A673 (cell line): ENCODE data around the gene STT3A. TPM values are rescaled to one million over a fixed set of nuclear protein-coding genes. Genes with fewer than 3 reads are reported as not detected.
"Not testable (repeated sequence)": the region's sequence is repeated elsewhere in the genome, so short reads cannot be mapped to it uniquely, and the experiment has no call there.

ENCODE experiments used
- BruUV-seq: library from RNA; stranded (reverse); fragments of 400-500 nt; replicated peaks from 2 replicates; lab custom pipeline; 2021; lab: Mats Ljungman, UMichigan
- CTCF ChIA-PET: fragments of 300-600 bp; sonication (Branson Sonifier 250); formaldehyde crosslinking; loops from one replicate; lab custom pipeline; 2022; ENCODE audit warnings: antibody characterized with exemption; lab: Charles Lee
- POLR2A ChIA-PET: fragments of 300-600 bp; sonication (Branson Sonifier 250); formaldehyde crosslinking; loops from one replicate; lab custom pipeline; 2022; ENCODE audit warnings: antibody characterized with exemption; ENCODE audit not compliant: low non-redundant PET; lab: Charles Lee
- DNase-seq: peaks from one replicate; pipeline ENCODE4 v3.0.0-alpha.2; 2015; ENCODE audit warnings: low spot score
- H3K27ac ChIP-seq: fragments of 200-600 bp; sonication (generic); 2 replicates; pipeline ENCODE4 v1.5.1; 2016; ENCODE audit warnings: mixed run types, low read depth, mild to moderate bottlenecking, mixed read lengths, antibody characterized with exemption, low read length; ENCODE audit not compliant: poor library complexity, severe bottlenecking
- H3K27me3 ChIP-seq: fragments of 200-600 bp; sonication (generic); replicated peaks from 2 replicates; pipeline ENCODE4 v1.6.1; 2017; ENCODE audit warnings: mixed run types, low read depth, mild to moderate bottlenecking, mixed read lengths, antibody characterized with exemption, low read length; ENCODE audit not compliant: insufficient read depth, poor library complexity
- H3K36me3 ChIP-seq: fragments of 200-600 bp; sonication (generic); 2 replicates; pipeline ENCODE4 v1.6.1; 2016; ENCODE audit warnings: mixed run types, mild to moderate bottlenecking, mixed read lengths, antibody characterized with exemption, low read length; ENCODE audit not compliant: insufficient read depth, poor library complexity, severe bottlenecking
- H3K4me1 ChIP-seq: fragments of 200-600 bp; sonication (generic); 2 replicates; pipeline ENCODE4 v1.6.1; 2017; ENCODE audit warnings: mixed run types, mild to moderate bottlenecking, mixed read lengths, antibody characterized with exemption, low read length; ENCODE audit not compliant: insufficient read depth, poor library complexity, severe bottlenecking
- H3K4me3 ChIP-seq: fragments of 200-600 bp; sonication (generic); 2 replicates; pipeline ENCODE4 v1.5.1; 2016; ENCODE audit warnings: low read depth, mixed run types, mild to moderate bottlenecking, mixed read lengths, low read length; ENCODE audit not compliant: poor library complexity, severe bottlenecking
- H3K9me3 ChIP-seq: fragments of 200-600 bp; sonication (generic); 2 replicates; pipeline ENCODE4 v1.6.1; 2016; ENCODE audit warnings: mixed run types, low read depth, mild to moderate bottlenecking, mixed read lengths, antibody characterized with exemption, low read length; ENCODE audit not compliant: poor library complexity, severe bottlenecking
- EZH2 ChIP-seq: fragments of 200-600 bp; sonication (generic); IDR thresholded peaks from 2 replicates; pipeline ENCODE4 v1.6.1; 2017; ENCODE audit warnings: borderline replicate concordance, low read depth, mild to moderate bottlenecking, mixed read lengths, antibody characterized with exemption, low read length; ENCODE audit not compliant: poor library complexity, severe bottlenecking
- intact Hi-C: fragments of 100-400 bp; cut with micrococcal nuclease; formaldehyde crosslinking; loops from one replicate; pipeline ENCODE4 v1.10.0; 2022; ENCODE audit not compliant: unreplicated experiment
- total RNA-seq: library from RNA; stranded (reverse); gene quantifications from 2 replicates; pipeline ENCODE4 v1.2.3, GENCODE V29; 2021
- TF ChIP-seq, protein P1 (sequence below): fragments of 300-800, 200-600 bp; sonication (generic); conservative IDR thresholded peaks from 2 replicates; pipeline ENCODE4 v1.5.1; 2017; ENCODE audit warnings: low read depth, mild to moderate bottlenecking, antibody characterized with exemption, low read length, moderate library complexity, mixed read lengths

STT3A gene
- total RNA-seq, 1 experiment from 2014 or later = 278 TPM

DNA sequence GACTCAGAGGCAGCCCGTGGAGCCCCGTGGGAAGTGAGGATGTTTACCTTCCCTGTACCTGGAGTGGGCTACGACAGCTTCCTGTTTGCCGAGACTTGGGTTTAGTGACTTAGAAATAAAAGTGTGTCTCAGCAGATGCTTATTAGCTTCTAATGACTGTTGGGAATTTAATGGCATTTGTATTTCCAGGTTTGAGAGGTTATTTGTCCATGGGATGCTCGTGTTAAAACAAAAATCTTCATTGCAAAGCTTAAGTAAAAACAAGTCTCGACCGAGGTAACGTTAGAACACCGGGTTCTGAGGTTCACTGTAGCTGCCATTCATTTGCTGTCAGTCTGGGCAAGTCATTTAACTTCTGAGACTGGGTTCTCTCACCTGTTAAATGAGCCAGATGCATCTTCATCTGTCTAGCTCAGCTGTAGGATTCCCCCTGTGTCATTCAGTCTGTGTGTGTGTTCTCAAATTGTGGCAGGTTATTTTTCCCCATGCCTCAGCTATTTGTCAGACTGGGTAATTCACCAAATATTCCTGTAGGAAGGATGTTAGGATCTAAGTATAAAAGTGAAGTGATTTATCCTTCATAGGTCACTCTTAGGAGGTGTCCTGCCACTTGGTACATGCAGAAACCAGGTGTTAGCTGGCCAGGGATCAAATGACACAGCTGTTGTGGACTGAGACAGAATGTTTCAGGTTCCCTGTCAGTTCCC, 22.6 kb upstream of the STT3A start:
- intact Hi-C loops = loop anchor here (10.0 kb wide), 1 partner anchor 315 kb away; the partner anchor contains the start of gene HYLS1
- Histone ChIP-seq H3K4me1 (peaks cover 13% of the 10 kb centered on the region), H3K36me3 (peaks cover 26% of the 10 kb centered on the region), H3K4me3 (peak overlapping the region; percentile 92), H3K9me3 (no peaks in the 10 kb centered on the region), H3K27me3 (no peaks in the 10 kb centered on the region), H3K27ac (peak overlapping the region; percentile 92)
- POLR2A ChIA-PET = no interaction called here
- peak; percentile 10 for DNase-seq
- CTCF ChIA-PET = no interaction called here
- BruUV-seq = TSS peak; percentile 42
- TF ChIP-seq, protein P1, sequence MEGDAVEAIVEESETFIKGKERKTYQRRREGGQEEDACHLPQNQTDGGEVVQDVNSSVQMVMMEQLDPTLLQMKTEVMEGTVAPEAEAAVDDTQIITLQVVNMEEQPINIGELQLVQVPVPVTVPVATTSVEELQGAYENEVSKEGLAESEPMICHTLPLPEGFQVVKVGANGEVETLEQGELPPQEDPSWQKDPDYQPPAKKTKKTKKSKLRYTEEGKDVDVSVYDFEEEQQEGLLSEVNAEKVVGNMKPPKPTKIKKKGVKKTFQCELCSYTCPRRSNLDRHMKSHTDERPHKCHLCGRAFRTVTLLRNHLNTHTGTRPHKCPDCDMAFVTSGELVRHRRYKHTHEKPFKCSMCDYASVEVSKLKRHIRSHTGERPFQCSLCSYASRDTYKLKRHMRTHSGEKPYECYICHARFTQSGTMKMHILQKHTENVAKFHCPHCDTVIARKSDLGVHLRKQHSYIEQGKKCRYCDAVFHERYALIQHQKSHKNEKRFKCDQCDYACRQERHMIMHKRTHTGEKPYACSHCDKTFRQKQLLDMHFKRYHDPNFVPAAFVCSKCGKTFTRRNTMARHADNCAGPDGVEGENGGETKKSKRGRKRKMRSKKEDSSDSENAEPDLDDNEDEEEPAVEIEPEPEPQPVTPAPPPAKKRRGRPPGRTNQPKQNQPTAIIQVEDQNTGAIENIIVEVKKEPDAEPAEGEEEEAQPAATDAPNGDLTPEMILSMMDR = no peak
- TF ChIP-seq EZH2 = no peak

DNA sequence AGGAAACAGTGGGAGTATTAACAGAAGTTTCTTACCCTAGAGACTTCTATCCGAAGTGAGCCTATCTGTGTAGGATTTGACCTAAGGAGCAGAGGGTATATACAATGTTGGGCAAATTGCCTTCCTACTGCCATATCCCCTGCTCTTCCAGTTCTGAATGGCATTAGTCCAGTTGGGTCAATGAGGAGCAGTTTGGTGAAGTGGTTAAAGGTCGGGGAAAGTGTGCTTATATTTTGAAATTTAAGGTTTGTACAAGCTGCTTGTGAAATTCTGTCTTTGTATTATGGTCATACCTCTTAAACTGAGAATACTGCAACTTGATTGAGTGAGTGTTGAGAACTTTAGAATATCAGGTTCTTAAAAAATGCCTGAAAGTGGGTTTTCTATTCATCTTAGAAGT, 21.7 kb upstream of the STT3A start:
- CTCF ChIA-PET = no interaction called here
- intact Hi-C loops = no loop called here
- POLR2A ChIA-PET = no interaction called here
- no peak overlapping the region for H3K4me3 ChIP-seq
- no TSS peak for BruUV-seq
- peaks cover 35% of the 10 kb centered on the region for H3K36me3 ChIP-seq
- DNase-seq = no peak
- H3K4me1 ChIP-seq = peaks cover 13% of the 10 kb centered on the region
- no peak for TF ChIP-seq EZH2
- TF ChIP-seq, protein P1 = no peak
- H3K27ac ChIP-seq = no peak overlapping the region
- H3K9me3 ChIP-seq = no peaks in the 10 kb centered on the region
- no peaks in the 10 kb centered on the region for H3K27me3 ChIP-seq

DNA sequence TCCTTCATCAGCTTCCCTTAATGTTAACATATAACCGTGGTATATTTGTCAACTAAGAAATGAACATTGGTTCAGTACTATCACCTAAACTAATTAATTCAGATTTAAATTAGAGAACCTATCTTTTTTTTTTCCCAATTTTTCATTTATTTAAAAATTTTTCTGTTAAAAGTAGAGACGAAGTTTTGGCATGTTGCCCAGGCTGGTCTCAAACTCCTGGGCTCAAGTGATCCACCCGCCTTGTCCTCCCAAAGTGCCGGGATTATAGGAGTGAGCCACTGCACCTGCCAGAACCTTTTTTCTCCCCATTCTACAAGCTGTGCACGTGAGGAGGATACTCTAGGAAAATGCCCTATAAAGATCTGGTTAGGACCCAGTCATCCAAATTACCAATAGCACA, 19.7 kb upstream of the STT3A start:
- BruUV-seq = no TSS peak
- ChIA-PET POLR2A (no interaction called here), CTCF (no interaction called here)
- Histone ChIP-seq H3K9me3 (no peaks in the 10 kb centered on the region), H3K27me3 (no peaks in the 10 kb centered on the region), H3K4me3 (no peak overlapping the region), H3K36me3 (peaks cover 54% of the 10 kb centered on the region), H3K4me1 (peaks cover 13% of the 10 kb centered on the region), H3K27ac (no peak overlapping the region)
- no peak for DNase-seq
- TF ChIP-seq, protein P1 = no peak
- TF ChIP-seq EZH2 = no peak
- intact Hi-C loops = no loop called here

DNA sequence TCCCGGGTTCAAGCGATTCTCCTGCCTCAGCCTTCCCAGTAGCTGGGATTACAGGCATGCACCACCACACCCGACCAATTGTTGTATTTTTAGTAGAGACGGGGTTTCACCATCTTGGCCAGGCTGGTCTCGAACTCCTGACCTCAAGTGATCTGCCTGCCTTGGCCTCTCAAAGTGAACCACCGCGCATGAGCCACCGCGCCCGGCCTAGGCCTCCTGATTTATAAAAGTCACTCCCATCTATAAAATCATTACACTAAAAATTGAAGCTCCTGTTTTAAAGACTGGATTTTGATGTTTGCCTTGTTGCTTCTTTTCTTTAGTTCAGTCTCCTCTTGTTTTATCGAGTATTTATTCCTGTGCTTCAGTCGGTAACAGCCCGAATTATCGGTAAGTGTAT, 15.5 kb upstream of the STT3A start:
- POLR2A ChIA-PET, DNase-seq, H3K9me3 ChIP-seq, H3K4me1 ChIP-seq, H3K27me3 ChIP-seq, CTCF ChIA-PET, BruUV-seq, H3K27ac ChIP-seq, intact Hi-C loops, H3K4me3 ChIP-seq: not testable (repeated sequence)
- peaks cover 93% of the 10 kb centered on the region for H3K36me3 ChIP-seq
